Esophagus (tissue), 2 donors: ENCODE data around the gene ENOX1. TPM values are rescaled to one million over a fixed set of nuclear protein-coding genes. Genes with fewer than 3 reads are reported as not detected.

ENCODE experiments used
- H3K27ac ChIP-seq, 2 donors: one replicate each; pipeline ENCODE4 v1.5.1; 2013; ENCODE audit warnings: low read depth in 2 of 2, mild to moderate bottlenecking in 2 of 2, inconsistent platforms in 1 of 2, low read length in 1 of 2, moderate library complexity in 1 of 2
- H3K27me3 ChIP-seq, 2 donors: one replicate each; pipeline ENCODE4 v1.6.1; 2013; ENCODE audit warnings: low read length in 2 of 2, control low read depth in 1 of 2, mild to moderate bottlenecking in 1 of 2; ENCODE audit not compliant: insufficient read depth in 2 of 2, control insufficient read depth in 1 of 2
- H3K36me3 ChIP-seq, 2 donors: one replicate each; pipeline ENCODE4 v1.6.1; 2013; ENCODE audit warnings: low read length in 1 of 2; ENCODE audit not compliant: control insufficient read depth in 2 of 2, insufficient read depth in 2 of 2
- H3K4me1 ChIP-seq, 2 donors: one replicate each; pipeline ENCODE4 v1.6.1; 2013; ENCODE audit warnings: low read length in 1 of 2; ENCODE audit not compliant: control insufficient read depth in 2 of 2, insufficient read depth in 2 of 2
- H3K4me3 ChIP-seq, 2 donors: one replicate each; pipeline ENCODE4 v1.5.1; 2013; ENCODE audit warnings: low read length in 2 of 2, mild to moderate bottlenecking in 2 of 2, low read depth in 1 of 2, moderate library complexity in 1 of 2
- H3K9me3 ChIP-seq, 2 donors: one replicate each; pipeline ENCODE4 v1.6.1; 2013; ENCODE audit warnings: mild to moderate bottlenecking in 2 of 2, low read depth in 1 of 2, low read length in 1 of 2, moderate library complexity in 1 of 2; ENCODE audit not compliant: control insufficient read depth in 2 of 2, insufficient read depth in 1 of 2
- WGBS, 2 donors: extraction: QIAGEN DNeasy Blood & Tissue Kit; methylation state at CpG; one replicate each; pipeline ENCODE4 v1.1.7; 2013; 5-methylcytosine and 5-hydroxymethylcytosine counted together
- polyA plus RNA-seq, 2 donors: library from polyadenylated mRNA; stranded (reverse); fragments of 200-250 nt; gene quantifications; one replicate each; pipeline ENCODE4 v1.2.3, GENCODE V29; 2013
- donor health status: healthy with polysubstance abuse.
- donor health status: Bipolar disorder and iron deficiency.

The ENOX1 gene
- polyA plus RNA-seq, 2 donors = 0.10 to 0.29 TPM

DNA sequence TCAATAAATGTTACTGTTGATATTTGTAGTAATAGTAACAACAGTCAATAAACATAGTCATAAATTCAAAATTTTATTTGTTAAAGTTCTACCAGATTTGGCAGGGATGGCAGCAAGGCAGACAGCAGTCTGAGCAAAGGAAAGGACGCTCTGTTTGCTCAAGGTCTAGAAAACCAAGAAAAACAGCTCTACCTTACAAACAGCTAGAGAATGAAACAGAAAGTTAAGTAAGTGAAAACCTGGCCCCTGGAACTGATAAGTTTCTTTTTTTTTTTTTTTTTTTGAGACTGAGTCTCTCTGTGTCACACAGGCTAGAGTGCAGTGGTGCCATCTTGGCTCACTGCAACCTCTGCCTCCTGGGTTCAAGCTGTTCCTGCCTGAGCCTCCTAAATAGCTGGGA lies 27.9 kb downstream of the ENOX1 start:
- WGBS, 2 donors = 72 to 91% methylated on average over 1 of the region's 1 CpG
- Histone ChIP-seq H3K4me3 (no peak overlapping the region), H3K27ac (no peak overlapping the region), H3K9me3 (no peaks in the 10 kb centered on the region), H3K4me1 (no peaks in the 10 kb centered on the region), H3K36me3 (no peaks in the 10 kb centered on the region), H3K27me3 (no peaks in the 10 kb centered on the region)

DNA sequence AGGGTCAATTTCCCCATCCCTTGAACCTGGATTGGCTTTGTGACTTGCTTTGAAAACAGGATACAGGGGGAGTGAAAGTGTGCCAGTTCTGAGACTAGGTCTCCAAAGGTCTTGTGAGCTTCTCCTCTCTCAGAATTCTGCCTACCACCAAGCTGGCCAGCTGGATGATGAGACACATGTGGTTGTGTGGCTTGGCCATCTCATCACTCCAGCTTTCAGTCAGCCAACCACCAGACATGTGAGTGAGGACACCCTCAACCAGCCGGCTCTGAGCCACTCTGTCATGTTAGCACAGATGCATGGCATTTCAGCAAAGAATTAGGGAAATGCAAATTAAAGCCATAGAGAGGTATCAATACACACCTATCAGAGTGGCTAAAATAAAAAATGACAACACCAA lies 29.5 kb downstream of the ENOX1 start:
- Histone ChIP-seq H3K27ac (no peak overlapping the region), H3K4me1 (no peaks in the 10 kb centered on the region), H3K36me3 (no peaks in the 10 kb centered on the region), H3K27me3 (no peaks in the 10 kb centered on the region), H3K4me3 (no peak overlapping the region), H3K9me3 (no peaks in the 10 kb centered on the region)
- WGBS, 2 donors = 82 to 92% methylated on average over 1 of the region's 1 CpG

DNA sequence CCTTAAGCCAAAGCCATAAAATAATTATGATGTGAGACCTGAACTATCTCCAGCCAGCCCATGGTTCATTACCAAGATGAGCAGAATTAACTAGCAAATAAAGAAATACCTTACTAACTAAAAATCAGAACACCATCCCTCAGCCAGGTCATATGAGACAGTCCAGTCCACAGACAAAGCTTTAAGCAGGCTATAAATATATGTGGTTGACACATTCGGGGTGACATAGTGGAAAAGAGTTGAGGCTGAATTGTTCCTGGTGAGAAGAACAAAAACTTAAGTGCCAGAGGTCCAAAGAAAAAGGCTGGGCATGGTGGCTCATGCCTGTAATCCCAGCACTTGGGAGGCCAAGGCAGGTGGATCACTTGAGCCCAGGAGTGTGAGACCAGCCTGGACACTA lies 30.9 kb downstream of the ENOX1 start:
- no peaks in the 10 kb centered on the region for H3K27me3 ChIP-seq
- H3K9me3 ChIP-seq = no peaks in the 10 kb centered on the region
- no peak overlapping the region for H3K4me3 ChIP-seq
- no peak overlapping the region for H3K27ac ChIP-seq
- no peaks in the 10 kb centered on the region for H3K36me3 ChIP-seq
- no peaks in the 10 kb centered on the region for H3K4me1 ChIP-seq
- 69 to 79% methylated on average over 1 of the region's 1 CpG for WGBS, 2 donors

DNA sequence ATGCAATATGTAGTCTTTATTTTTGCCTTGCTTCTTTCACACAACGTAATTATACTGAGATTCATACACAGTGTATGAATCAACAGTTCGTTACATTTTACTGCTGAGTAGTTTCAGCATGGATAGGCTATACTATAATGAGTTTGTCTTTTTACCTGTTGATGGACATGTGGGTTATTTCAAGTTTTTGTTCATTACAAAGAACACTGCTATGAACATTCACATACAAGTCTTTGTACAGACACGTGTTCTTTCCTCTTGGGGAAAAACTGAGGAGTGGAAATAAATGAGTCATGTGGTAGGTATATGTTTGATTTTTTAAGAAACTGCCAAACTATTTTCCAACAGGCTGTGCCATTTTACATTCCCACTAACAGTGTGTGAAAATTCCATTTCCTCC lies 35.1 kb downstream of the ENOX1 start:
- no peak overlapping the region for H3K4me3 ChIP-seq
- no peaks in the 10 kb centered on the region for H3K4me1 ChIP-seq
- H3K9me3 ChIP-seq = no peaks in the 10 kb centered on the region
- no peaks in the 10 kb centered on the region for H3K27me3 ChIP-seq
- H3K36me3 ChIP-seq = no peaks in the 10 kb centered on the region
- 49 to 63% methylated on average over 3 of the region's 3 CpGs for WGBS, 2 donors
- no peak overlapping the region for H3K27ac ChIP-seq

DNA sequence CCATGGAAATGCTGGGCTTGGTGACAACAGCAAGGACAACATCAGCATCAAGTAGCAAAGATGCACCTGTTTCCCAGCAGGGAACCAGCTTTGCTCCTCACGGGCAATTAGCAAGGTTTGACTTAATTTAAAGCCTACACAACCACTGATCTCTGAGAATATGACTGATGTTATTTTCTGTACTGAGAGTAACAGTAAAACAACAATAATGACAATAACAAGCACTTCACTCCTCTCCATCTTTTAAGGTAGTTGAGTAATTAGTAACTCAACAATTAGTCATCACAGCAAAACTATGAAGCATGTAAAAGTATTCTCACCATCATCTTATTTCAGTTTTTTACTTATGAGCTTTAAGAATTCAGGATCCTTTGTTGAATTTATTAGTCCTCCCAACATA lies 37.3 kb downstream of the ENOX1 start:
- H3K4me1 ChIP-seq = no peaks in the 10 kb centered on the region
- 47 to 48% methylated on average over 1 of the region's 1 CpG for WGBS, 2 donors
- H3K4me3 ChIP-seq = no peak overlapping the region
- H3K36me3 ChIP-seq = no peaks in the 10 kb centered on the region
- H3K9me3 ChIP-seq = no peaks in the 10 kb centered on the region
- no peak overlapping the region for H3K27ac ChIP-seq
- no peaks in the 10 kb centered on the region for H3K27me3 ChIP-seq

DNA sequence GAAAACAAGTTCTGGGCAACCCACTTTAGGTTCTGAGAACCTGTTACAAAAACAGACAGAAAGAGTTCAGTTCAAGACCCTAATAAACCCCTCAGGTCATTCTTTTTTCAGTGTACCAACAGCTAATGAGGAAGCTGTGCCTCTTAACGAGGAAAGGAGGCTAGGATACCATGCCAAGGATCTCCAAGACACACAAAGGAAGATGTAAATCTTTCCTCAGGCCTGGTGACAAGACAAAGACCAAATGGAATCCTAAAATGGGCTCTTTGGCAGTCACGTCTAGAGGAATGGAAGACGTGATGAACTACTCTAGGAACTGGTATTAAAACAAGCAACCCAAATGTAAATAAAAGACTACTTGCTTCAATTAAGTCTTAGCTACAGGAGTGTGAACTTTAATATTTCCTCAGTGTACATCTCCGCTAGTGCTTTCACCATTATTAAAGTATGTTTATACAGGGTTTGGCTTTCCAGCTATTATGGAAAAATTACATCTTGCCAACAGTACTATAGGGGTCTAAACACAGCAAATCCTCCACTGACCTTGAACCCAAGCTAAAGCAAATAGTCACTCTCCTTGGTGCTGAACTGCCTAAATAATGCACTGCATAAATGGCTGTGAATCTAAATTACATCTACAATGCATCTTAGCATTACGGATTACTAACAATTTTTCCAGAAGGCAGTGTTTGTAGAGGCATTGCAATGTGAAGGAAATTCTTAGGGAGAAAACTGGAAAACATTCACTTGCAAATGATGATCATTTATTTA lies 42.3 kb downstream of the ENOX1 start:
- Histone ChIP-seq H3K36me3 (no peaks in the 10 kb centered on the region), H3K27me3 (no peaks in the 10 kb centered on the region), H3K4me1 (no peaks in the 10 kb centered on the region), H3K27ac (no peak overlapping the region), H3K9me3 (no peaks in the 10 kb centered on the region), H3K4me3 (no peak overlapping the region)
- 65 to 67% methylated on average over 5 of the region's 5 CpGs for WGBS, 2 donors

DNA sequence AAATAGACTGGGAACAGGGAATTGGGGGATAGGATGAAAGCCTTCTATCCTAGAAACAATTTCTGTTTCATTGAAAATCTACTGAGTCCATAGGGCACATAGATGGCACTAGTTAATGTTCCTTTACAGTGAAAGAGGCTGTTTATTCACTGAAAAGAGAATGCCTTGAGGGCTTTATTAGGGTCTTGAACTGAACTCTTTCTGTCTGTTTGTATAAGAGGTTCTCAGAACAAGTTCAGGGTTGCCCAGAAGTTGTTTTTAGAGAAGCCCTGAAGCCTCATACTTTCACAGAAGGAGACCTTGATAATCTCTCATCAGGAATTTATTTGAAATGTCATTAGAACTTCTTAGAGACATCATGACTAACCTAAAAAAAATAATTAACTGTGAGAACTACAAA lies 43.9 kb downstream of the ENOX1 start:
- no peaks in the 10 kb centered on the region for H3K27me3 ChIP-seq
- H3K36me3 ChIP-seq = no peaks in the 10 kb centered on the region
- H3K27ac ChIP-seq = no peak overlapping the region
- no peaks in the 10 kb centered on the region for H3K9me3 ChIP-seq
- H3K4me1 ChIP-seq = no peaks in the 10 kb centered on the region
- H3K4me3 ChIP-seq = no peak overlapping the region

DNA sequence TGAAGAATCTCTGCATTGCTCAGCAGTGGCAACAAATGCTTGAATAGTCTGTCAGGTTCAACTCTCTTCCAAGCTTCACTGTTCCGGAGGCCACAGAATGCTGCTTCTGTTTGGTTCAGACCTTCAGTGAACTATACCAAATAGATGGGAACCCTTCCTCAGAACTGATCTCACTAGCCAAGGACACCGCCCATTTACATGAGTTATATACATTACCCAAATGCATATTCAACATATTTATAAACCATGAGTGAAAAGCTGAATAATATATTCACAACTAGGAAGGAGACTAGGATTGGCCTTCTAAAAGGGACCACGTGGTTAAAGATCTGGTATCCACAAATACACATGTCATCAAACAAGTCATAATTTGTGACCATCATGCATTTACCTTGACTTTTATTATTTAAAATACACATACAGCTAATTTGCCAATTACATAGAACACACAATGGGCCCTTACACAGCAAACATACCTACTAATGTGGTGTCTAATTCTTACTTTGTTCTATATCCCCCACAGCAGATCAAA lies 49.3 kb downstream of the ENOX1 start:
- Histone ChIP-seq H3K36me3 (no peaks in the 10 kb centered on the region), H3K4me1 (no peaks in the 10 kb centered on the region), H3K4me3 (no peak overlapping the region), H3K9me3 (no peaks in the 10 kb centered on the region), H3K27ac (no peak overlapping the region), H3K27me3 (no peaks in the 10 kb centered on the region)
- 89 to 93% methylated on average over 3 of the region's 3 CpGs for WGBS, 2 donors

DNA sequence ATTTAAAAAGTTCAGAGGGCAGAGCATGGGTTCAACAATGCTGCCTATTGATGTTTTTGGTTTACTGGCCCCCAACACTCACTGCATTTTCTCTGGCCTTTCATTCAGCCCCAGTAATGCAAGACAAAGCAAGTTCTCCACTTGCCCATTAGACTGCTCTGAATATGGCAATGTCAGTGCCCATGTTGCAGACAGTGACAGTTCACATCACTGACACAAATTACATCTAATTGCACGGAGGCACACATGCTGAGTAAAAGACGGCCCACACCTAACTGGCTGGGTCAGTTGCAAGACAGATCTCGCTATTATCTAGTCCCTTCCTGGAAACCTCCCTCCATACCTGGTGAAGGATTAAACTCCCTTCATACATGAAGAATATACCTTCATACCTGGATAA lies 54.0 kb downstream of the ENOX1 start:
- no peaks in the 10 kb centered on the region for H3K9me3 ChIP-seq
- H3K4me3 ChIP-seq = no peak overlapping the region
- WGBS, 2 donors = 87 to 92% methylated on average over 3 of the region's 3 CpGs
- no peaks in the 10 kb centered on the region for H3K27me3 ChIP-seq
- no peak overlapping the region for H3K27ac ChIP-seq
- H3K4me1 ChIP-seq = no peaks in the 10 kb centered on the region
- no peaks in the 10 kb centered on the region for H3K36me3 ChIP-seq

DNA sequence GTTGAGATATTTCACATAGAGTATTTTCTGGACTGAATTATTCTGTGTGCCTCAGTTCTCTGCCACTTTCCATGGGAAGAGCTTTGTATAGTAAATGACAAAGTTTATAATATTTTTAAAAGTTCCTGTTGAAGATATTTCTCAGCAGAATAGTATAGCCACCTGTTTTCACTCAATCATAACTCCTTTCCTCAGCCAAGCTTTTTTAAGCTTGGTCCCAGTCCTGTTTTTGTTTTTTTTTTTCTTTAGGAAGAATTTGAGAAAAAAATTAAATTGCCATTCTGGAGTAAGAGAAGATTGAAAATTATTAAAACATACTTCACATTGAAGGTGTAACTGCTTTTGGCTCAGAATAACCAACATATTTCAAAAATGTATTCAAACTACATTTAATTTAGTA lies 55.5 kb downstream of the ENOX1 start:
- H3K27ac ChIP-seq = no peak overlapping the region
- H3K9me3 ChIP-seq = no peaks in the 10 kb centered on the region

More for the DNA sequence above, 55.5 kb downstream of the ENOX1 start:
- H3K36me3 ChIP-seq = no peaks in the 10 kb centered on the region
- no peaks in the 10 kb centered on the region for H3K4me1 ChIP-seq
- no peak overlapping the region for H3K4me3 ChIP-seq
- no peaks in the 10 kb centered on the region for H3K27me3 ChIP-seq
